OCI-LY3 (cell line): ENCODE measurements around the gene NCOA3.

ENCODE experiments used
- H2AFZ ChIP-seq: fragments of 200-600, 300-600 bp; shearing (Covaris generic); 2 replicates; pipeline ENCODE4 v1.6.0; 2014; ENCODE audit warnings: antibody characterized with exemption, low read depth, low read length
- H3K27ac ChIP-seq: fragments of 200-600, 300-600 bp; sonication (generic); 2 replicates; pipeline ENCODE4 v1.5.1; 2014; ENCODE audit warnings: mild to moderate bottlenecking, low read length, moderate library complexity, mixed read lengths
- H3K27me3 ChIP-seq: fragments of 200-600, 300-600 bp; sonication (generic); 2 replicates; pipeline ENCODE4 v1.6.1; 2014; ENCODE audit warnings: low read depth, low read length, mixed read lengths
- H3K36me3 ChIP-seq: fragments of 200-600, 300-600 bp; sonication (generic); replicated peaks from 2 replicates; pipeline ENCODE3; 2014; ENCODE audit warnings: low read depth, low read length, mixed read lengths
- H3K4me1 ChIP-seq: fragments of 300-600, 200-600 bp; sonication (generic); 2 replicates; pipeline ENCODE4 v1.6.1; 2014; ENCODE audit warnings: low read length, mixed read lengths
- H3K4me2 ChIP-seq: fragments of 200-600, 300-600 bp; sonication (generic); 2 replicates; pipeline ENCODE4 v1.6.1; 2014; ENCODE audit warnings: low read length, mixed read lengths
- H3K4me3 ChIP-seq: fragments of 300-600, 200-600 bp; sonication (generic); 2 replicates; pipeline ENCODE4 v1.5.1; 2014; ENCODE audit warnings: antibody characterized with exemption, mild to moderate bottlenecking, low read length, moderate library complexity
- H3K79me2 ChIP-seq: fragments of 300-600, 200-600 bp; shearing (Covaris generic); 2 replicates; pipeline ENCODE4 v1.6.1; 2014; ENCODE audit warnings: mild to moderate bottlenecking, low read length, mixed read lengths
- H3K9ac ChIP-seq: fragments of 300-600, 200-600 bp; shearing (Covaris generic); 2 replicates; pipeline ENCODE4 v1.6.0; 2014; ENCODE audit warnings: mild to moderate bottlenecking, low read length, moderate library complexity
- H3K9me3 ChIP-seq: fragments of 200-600, 300-600 bp; shearing (Covaris generic); 2 replicates; pipeline ENCODE4 v1.6.1; 2014; ENCODE audit warnings: low read length, mixed read lengths; ENCODE audit not compliant: insufficient read depth
- H4K20me1 ChIP-seq: fragments of 200-600, 300-600 bp; sonication (generic); 2 replicates; pipeline ENCODE4 v1.6.1; 2016; ENCODE audit warnings: low read length, mixed read lengths; ENCODE audit not compliant: insufficient read depth
- EZH2phosphoT487 ChIP-seq: fragments of 200-600 bp; shearing (Covaris generic); IDR thresholded peaks from 2 replicates; pipeline ENCODE4 v1.6.1; 2018; ENCODE audit warnings: antibody characterized with exemption, mixed run types, low read depth
- TF ChIP-seq, protein P1 (sequence below): fragments of 200-600, 300-600 bp; sonication (generic); IDR thresholded peaks from 2 replicates; pipeline ENCODE4 v1.5.1; 2014; ENCODE audit warnings: antibody characterized with exemption, low read length, low read depth

Gene NCOA3

DNA sequence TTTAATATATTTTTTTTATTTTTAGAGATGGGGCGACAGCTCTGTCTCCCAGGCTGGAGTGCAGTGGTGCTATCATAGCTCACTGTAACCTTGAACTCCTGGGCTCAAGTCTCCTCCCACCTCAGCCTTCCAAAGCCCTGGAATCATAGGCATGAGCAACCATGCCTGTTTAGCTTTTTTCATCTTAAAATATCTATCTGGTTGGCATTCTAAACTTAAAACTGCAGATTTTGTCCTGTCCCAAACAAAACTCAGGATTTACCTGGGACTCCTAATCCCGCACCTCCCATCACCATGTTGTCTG is 158.9 kb downstream of the NCOA3 start:
- Histone ChIP-seq H3K27ac (no peak overlapping the region), H3K36me3 (peaks cover 48% of the 10 kb centered on the region), H3K27me3 (no peaks in the 10 kb centered on the region), H4K20me1 (peaks cover 14% of the 10 kb centered on the region), H3K79me2 (no peaks in the 10 kb centered on the region), H3K9me3 (no peaks in the 10 kb centered on the region), H3K4me1 (no peaks in the 10 kb centered on the region), H3K4me2 (no peak overlapping the region), H3K4me3 (no peak overlapping the region), H2AFZ (no peak overlapping the region), H3K9ac (no peak overlapping the region)
- no peak for TF ChIP-seq EZH2phosphoT487
- TF ChIP-seq, protein P1, sequence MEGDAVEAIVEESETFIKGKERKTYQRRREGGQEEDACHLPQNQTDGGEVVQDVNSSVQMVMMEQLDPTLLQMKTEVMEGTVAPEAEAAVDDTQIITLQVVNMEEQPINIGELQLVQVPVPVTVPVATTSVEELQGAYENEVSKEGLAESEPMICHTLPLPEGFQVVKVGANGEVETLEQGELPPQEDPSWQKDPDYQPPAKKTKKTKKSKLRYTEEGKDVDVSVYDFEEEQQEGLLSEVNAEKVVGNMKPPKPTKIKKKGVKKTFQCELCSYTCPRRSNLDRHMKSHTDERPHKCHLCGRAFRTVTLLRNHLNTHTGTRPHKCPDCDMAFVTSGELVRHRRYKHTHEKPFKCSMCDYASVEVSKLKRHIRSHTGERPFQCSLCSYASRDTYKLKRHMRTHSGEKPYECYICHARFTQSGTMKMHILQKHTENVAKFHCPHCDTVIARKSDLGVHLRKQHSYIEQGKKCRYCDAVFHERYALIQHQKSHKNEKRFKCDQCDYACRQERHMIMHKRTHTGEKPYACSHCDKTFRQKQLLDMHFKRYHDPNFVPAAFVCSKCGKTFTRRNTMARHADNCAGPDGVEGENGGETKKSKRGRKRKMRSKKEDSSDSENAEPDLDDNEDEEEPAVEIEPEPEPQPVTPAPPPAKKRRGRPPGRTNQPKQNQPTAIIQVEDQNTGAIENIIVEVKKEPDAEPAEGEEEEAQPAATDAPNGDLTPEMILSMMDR = no peak

GRCh38 chr20:47660983-47661700 is 159.5 kb downstream of the NCOA3 start:
- Histone ChIP-seq H2AFZ (no peak overlapping the region), H3K36me3 (peaks cover 47% of the 10 kb centered on the region), H3K9ac (no peak overlapping the region)

GRCh38 chr20:47661714-47662113 is 160.0 kb downstream of the NCOA3 start:
- peaks cover 42% of the 10 kb centered on the region for H3K36me3 ChIP-seq
- H3K9ac ChIP-seq = no peak overlapping the region
- no peak overlapping the region for H3K27ac ChIP-seq
- H3K4me3 ChIP-seq = no peak overlapping the region
- no peaks in the 10 kb centered on the region for H3K4me1 ChIP-seq
- no peak overlapping the region for H3K4me2 ChIP-seq
- no peaks in the 10 kb centered on the region for H3K79me2 ChIP-seq
- H3K9me3 ChIP-seq = no peaks in the 10 kb centered on the region
- H2AFZ ChIP-seq = no peak overlapping the region
- no peaks in the 10 kb centered on the region for H3K27me3 ChIP-seq
- peaks cover 14% of the 10 kb centered on the region for H4K20me1 ChIP-seq
- TF ChIP-seq, protein P1 = no peak

More at GRCh38 chr20:47660983-47661700, 159.5 kb downstream of the NCOA3 start:
- Histone ChIP-seq H3K27me3 (no peaks in the 10 kb centered on the region), H4K20me1 (peaks cover 14% of the 10 kb centered on the region), H3K4me3 (no peak overlapping the region), H3K27ac (no peak overlapping the region), H3K4me1 (no peaks in the 10 kb centered on the region), H3K79me2 (no peaks in the 10 kb centered on the region), H3K9me3 (no peaks in the 10 kb centered on the region), H3K4me2 (no peak overlapping the region)
- no peak for TF ChIP-seq EZH2phosphoT487
- TF ChIP-seq, protein P1 = no peak

DNA sequence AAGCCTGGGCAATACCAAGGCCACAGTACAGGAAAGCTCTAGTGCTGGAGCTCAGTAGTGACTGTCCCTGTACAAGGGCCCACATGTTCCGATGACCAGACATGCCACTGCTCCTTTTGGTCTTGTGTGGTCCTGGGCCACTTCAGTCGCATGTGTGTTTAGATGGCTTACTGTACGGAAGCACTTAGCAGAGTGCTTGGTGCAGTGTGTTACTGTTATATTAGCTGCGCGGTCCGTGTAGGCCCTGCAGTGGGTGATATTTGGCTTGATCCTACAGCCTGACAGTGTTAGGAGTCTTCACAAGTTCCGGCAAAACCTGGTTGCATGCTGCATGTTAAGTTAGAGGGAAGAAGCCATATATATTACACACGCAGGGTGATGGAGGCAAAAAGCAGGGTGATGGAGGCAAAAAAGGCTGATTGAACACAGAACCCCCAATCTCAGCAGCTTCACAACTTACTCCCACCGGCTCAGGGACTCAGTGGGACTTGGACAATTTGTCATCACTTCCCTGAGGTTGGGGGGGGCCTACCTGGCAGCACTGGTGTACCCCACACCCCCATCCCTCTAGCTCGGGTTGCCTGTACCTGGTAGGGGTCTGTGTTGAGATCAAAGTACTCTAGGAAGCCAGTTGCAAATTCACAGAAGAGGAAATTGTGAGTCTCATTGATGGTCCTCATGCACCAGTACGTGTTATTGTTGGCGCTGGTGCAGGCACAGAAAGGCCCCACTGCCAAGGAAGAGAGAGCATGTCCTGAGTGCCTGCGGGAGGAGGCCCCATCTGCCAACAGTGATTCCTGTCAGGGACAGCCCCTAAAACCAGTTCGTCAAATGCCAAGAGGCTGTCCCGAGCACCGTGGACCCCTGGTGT is 161.0 kb downstream of the NCOA3 start:
- Histone ChIP-seq H3K9me3 (no peaks in the 10 kb centered on the region), H2AFZ (no peak overlapping the region), H3K36me3 (peaks cover 32% of the 10 kb centered on the region), H3K9ac (no peak overlapping the region), H3K4me1 (no peaks in the 10 kb centered on the region), H3K27ac (no peak overlapping the region), H3K4me3 (no peak overlapping the region), H4K20me1 (peaks cover 12% of the 10 kb centered on the region), H3K79me2 (no peaks in the 10 kb centered on the region), H3K27me3 (no peaks in the 10 kb centered on the region), H3K4me2 (no peak overlapping the region)
- TF ChIP-seq, protein P1 = no peak
- TF ChIP-seq EZH2phosphoT487 = no peak
